GM12873 (cell line): ENCODE data around the gene SPSB2.

Experiments
- CTCF ChIP-seq: IDR thresholded peaks from 2 replicates; pipeline ENCODE4 v1.5.1; 2012; ENCODE audit warnings: low read depth, mild to moderate bottlenecking, moderate library complexity, low read length, control low read depth; ENCODE audit not compliant: insufficient read depth; ENCODE audit errors: missing control alignments

SPSB2 gene

GRCh38 chr12:6915789-6916285 is 42.7 kb upstream of the SPSB2 start:
- no peak for TF ChIP-seq CTCF

GRCh38 chr12:6914947-6915788 is 42.1 kb upstream of the SPSB2 start:
- no peak for TF ChIP-seq CTCF

GRCh38 chr12:6914246-6914946 is 41.3 kb upstream of the SPSB2 start, which contains the start of gene ENO2:
TSS of gene ENO2 (plus strand) at chr12:6914580. CDS start at chr12:6915833, 1,253 bp downstream.
- no peak for TF ChIP-seq CTCF

GRCh38 chr12:6912164-6912935 is 39.2 kb upstream of the SPSB2 start:
- TF ChIP-seq CTCF: no peak

GRCh38 chr12:6909421-6910145 is 36.5 kb upstream of the SPSB2 start:
- no peak for TF ChIP-seq CTCF

GRCh38 chr12:6905414-6906040 is 32.4 kb upstream of the SPSB2 start:
- no peak for TF ChIP-seq CTCF
